NCI-H2171 (cell line): Measurements from ENCODE around the gene MYH13.
"Not testable (repeated sequence)": the region's sequence is repeated elsewhere in the genome, so short reads cannot be mapped to it uniquely, and the experiment has no call there.

Experiments used
- DNase-seq: peaks from one replicate; lab custom pipeline; 2025; lab: John Stamatoyannopoulos, UW

MYH13 gene

DNA sequence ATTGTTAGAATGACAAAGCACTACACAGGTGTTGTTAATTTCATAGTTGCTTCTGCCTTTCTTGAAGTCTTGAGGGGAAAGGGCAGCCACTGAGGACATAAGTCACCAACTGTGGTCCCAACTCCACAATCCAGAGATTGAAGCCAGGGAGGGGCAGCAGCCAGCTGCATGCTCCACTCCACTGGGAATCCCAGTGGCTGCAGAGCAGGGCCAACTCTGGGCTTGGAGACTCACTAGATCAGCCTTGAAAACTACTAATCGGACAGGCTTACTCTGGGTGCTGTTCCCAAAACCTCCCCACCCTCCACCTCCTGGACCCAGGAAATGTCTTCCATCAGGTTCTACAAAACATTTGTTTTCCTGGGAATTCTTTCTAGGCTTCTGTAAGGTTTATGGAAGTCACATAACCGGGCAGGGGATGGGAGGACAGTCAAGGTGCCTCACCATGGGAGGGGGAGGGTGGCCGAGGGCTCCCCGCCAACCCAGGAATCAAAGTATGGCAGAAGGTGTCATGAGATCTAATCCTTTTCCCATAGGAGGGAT, 68.0 kb downstream of the MYH13 start:
- DNase-seq: no peak

DNA sequence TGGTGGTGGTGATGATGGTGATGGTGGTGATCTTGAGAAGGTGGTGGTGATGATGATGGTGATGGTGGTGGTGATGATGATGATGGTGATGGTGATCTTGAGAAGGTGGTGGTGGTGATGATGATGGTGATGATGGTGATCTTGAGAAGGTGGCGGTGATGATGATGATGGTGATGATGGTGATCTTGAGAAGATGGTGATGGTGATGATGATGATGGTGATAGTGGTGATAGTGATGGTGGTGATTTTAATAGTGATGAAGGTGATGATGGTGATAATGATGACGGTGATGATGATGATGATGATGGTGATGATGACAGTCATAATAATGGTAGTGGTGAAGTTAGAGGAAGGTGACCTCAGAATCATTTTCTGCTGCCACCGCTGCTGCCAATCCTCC, 75.1 kb downstream of the MYH13 start:
- no peak for DNase-seq

DNA sequence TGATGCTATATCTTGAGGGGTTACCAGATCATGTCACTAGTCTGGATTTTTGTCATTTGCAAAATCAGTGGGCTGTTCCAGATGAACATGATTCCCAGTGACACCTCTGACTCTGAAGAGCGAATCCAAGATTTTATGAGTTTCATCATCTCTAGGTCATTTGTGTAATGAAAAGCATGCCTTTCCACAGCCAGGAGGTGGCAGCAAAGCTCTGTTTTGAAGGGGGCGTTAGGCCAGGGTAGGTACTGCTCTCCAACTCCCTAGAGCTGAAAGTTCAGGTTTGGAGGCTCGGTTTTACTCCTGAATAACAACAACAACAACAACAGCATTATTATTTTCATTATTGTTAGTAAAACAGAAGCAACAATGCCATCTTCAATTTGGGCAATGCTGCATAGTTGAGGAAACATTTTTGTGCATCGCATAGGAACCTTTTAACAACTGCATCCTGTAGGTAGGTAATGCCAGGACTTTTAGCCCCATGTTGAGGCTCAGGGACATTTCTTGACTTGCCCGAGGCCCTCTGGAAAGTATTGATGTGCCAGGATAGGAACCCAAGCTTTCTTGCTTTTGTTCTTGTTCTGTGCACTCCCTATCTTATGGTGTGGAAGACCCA, 77.0 kb downstream of the MYH13 start:
- no peak for DNase-seq

DNA sequence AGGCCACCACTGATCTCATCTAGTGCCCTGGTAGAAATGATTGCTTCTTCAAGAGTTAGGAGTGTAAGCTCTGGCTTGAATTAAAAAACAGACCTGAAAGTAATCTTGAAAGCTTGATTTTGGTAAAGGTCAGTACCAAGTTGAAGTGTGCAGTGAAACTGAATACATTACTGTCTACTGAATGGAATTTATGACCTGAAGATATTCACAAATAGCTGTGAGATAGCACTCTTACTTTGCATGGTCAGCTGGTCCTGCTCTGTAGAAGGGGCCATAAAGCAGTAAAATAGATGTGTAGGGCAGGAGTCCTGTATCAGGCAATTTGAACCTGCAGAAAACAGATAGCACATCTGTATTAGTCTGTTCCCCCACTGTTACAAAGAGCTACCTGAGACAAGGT, 78.6 kb downstream of the MYH13 start:
- no peak for DNase-seq

DNA sequence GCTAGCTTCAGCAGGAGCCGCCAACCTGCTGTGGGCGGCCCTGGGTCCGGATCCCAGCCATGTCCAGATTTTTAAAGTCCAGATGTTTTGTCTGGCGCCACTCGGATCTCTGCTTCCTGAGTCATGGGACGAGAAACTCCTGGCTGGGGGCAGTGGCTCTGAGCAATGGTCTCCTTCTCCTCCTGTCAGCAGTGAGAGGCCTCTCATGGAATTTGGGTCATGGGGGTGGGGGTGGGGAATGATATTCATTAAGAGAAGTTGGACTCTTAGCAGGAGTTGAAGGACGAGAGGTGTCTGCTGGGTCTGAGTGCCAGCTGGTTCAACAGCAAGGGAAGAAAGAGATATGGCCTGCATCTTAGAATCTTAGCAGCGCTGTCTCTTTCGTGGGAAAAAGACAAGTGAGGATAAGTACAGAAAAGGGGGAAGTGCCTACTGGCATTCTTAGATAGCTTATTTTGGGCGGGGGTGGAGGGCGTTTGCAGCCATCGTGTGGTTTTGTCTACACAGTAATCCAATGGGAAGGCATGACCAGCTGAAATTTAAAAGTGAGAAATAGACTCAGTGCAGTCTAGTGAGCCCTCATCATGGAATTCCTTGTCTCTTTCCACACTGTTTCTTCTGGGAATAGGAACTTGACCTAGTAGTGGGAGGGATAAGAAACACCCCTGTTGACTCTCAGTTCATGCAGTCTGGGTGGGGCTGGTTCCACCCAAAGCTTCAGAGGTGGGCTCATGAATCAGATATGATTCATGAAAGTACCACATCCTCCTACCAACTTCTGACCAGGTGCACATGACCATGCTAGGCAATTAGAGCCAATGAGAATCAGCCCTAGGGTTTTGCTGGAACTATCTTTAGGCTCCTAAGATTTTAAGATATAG, 80.5 kb downstream of the MYH13 start:
- no peak for DNase-seq

DNA sequence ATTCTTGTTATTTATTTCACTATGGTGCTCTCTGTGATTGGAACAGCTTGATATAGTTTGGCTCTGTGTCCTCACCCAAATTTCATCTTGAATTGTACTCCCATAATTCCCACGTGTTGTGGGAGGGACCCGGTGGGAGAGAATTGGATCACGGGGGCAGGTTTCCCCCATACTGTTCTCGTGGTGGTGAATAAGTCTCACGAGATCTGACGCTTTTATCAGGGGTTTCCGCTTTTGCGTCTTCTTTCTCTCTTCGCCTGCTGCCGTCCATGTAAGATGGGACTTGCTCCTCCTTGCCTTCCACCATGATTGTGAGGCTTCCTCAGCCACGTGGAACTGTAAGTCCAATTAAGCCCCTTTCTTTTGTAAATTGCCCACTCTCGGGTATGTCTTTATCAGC, 81.2 kb downstream of the MYH13 start:
- not testable (repeated sequence) for DNase-seq

DNA sequence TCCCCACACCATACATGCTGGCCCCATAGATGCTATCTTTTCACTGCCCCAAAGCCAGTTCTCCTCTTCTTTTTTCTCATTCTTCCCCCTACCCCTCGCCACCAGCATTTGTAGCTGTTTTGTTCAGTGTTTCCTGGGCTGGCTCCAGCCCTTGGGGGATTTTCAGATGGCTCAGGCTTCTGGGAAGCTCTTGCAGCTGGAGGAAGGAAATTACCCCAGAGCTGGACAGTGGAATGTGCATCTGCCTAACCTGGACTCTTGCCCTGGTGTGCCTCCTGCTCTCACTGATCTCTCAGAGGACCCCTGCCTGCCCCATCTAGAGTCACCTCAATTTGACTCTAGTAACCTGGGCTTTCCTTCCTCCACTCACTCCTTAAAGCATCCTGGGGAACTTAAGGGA, 82.8 kb downstream of the MYH13 start:
- no peak for DNase-seq

DNA sequence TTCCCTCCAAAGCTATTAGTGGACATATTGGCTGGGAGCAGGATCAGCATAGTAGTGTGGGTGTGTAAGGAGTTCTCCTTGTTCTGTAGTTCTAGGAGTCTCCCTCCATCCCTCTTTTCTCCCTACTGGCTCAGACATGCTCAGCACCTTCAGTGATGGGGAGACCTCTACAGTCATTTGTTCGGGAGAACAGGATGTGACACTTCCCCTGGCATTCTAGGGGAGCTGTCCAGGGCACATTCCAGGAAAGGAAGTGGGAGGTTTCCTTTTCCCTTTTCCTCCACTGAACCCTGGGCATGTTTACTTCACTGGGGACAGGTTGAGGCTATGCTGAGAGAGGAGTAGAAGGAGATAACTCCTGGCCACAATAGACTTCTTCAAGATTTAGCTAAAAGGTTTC, 86.5 kb downstream of the MYH13 start:
- no peak for DNase-seq

DNA sequence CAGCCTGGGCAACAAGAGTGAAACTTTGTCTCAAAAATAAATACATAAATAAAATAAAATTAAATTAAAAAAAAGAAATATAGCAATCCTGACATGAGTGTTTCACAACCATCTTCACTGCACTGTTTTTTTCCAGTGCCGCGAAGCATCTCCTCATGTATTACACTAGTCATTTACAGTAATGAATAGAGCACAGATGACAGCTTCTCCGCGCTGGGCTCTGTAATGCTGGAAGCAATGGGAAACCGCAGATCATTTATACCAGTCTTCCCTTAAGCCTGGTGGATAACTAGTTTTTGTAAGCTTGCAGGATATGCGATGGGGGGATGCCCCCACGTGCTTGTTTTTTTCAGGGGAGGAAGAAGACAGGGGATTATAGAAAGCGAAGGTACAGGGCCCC, 86.9 kb downstream of the MYH13 start:
- no peak for DNase-seq

DNA sequence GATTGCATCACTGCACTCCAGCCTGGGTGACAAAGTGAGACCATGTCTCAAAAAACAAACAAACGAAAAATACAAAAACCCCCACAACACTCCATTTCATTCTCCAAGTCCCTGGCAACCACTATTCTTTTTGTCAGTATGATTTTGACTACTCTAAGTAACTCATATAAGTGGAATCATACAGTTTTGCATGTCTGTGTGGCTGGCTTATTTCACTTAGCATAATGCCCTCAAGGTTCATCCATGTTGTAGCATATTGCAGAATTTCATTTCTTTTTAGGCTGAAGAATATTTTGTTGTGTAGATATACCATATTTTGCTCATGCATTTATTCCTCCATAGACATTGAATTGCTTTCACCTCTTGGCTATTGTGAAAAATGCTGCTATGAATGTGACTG, 92.7 kb downstream of the MYH13 start:
- no peak for DNase-seq

DNA sequence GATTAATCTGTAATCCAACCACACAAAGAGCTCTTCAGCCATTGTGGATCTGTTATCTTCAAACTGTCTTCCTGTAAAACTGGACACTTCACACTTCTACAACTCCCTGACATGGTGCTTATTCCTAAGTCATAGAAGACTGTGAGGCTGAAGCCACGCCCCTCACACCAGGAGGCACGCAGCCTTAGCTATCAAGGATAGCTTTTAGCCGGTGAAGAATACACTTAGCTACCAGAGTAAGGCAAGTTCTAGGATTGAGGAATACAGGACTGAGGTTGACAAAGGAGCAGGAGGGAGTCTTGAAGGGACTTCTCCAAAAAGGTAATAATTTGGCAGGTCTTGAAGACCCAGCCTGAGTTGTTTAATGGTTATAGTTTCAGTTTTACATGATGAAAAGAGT, 94.6 kb downstream of the MYH13 start:
- no peak for DNase-seq

DNA sequence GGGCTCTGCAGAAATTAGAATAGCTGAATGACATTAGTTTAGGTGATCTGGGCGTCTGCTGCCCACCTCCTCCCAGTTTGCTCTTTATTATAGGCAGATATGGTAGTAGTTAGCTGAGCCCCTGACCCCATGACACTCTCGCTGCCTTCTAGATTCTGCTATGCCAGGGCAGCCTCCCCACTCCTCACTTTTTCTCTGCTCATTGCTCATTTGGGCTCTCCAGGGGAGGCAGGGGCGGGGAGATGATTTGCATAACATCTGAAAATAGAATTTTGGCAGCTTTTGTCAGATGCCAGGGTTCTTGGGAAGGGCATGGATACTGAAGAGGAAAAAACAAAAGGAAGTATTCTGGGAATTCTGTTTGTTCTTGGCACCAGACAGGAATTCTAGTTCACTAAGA, 96.4 kb downstream of the MYH13 start:
- no peak for DNase-seq

DNA sequence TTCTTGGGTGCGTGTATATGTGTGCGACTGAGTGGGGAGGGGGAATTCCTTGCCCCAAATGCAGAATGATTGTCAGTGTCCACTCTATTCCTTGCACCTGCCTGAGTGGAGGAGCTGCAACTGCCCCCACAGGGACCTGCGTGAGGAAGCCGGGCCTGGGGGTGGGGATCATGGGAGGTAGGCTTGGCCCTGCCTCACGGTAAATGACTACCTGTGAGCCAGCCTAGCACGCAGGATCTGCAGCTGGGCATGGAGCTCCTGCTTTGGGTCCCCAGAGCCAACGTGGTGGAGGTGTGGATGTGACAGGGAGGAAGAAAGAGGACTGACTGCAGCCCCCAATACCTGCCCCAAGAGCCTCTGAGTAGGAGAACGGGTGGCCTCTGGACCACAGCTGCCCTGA, 97.4 kb downstream of the MYH13 start:
- DNase-seq: no peak

DNA sequence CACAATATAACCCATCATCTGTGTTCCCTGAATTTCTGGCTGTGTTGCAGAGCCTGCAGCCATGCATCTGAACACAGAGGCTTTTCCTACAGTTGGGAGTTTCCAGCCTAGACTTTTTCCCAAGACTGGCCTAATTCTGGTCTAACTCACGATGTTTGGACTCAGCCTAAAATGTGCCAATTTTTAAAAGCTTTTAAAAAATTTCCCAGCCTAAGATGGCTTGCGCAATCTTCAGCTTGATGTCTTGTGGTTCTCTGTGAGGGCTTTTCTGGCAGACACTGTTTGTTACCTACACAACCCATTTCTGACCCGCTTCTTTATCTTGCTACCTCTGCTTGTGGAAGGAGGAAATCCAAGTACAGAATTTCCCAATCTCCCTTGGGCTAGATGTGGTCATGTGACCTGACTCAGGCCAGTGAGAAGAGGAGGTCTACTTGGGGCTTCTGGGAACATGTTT, 101.7 kb downstream of the MYH13 start:
- DNase-seq: no peak

DNA sequence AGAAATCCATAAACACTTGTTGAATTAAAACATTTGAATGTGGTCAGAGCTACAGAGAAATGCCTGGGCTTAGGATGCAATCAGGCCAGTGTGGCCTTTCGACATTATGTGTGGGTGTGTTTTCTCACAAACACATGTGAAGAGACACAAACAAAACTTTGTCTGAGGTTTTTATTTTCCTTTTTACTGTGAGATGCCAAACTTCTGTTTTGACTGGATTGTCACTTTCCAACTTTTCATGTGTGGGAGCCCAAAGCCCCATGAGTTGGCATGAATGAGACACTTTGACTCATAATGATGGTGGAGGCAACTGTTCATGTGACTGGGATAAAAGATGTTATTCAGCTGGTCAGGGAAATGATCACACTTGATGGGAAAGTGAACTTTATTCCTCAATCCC, 102.5 kb downstream of the MYH13 start:
- DNase-seq: no peak

DNA sequence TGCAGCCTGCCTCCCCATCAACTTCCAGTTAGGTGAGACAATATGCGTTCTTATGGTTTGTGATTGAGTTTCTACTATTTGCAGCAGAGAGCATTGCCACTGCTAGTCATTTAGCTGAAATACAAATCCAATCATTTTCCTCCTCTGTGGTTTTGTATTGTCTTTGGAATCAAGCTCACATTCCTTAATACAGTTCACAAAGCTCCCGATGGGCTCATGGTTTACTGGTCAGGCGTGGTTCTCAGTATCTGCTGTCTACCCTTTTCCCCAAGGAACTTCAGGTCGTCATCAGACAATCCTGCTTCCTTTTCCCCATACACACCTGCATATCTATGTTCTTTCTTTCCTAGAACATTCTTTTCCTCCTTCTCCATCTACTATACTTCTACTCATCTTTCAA, 104.8 kb downstream of the MYH13 start:
- no peak for DNase-seq

DNA sequence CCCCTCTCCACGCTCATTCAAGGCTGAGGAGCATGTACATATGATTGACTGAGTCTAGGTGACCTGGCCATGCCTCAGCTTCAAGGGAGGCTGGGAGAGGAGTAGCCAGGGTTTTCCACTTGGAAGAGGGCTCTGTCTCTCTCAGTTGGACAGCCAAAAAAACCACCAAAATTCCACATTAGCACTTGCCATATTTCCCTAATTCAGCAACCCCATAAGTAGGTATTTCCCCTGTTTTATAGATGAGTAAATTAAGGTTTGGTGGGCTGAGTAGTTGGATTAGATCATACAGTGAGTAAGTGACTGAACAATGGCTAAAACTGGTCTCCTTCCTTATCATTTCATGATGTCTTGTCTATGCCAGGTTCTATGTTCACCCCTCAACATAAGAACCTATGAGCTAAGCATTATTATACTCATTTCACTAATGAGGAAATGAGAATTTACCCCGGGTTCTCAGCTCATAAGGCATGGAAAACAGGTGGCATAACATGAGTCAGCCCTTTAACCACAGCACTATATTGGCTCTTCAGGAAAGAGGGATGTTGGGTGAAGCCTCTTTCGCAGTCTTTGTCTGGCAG, 106.4 kb downstream of the MYH13 start:
- no peak for DNase-seq

DNA sequence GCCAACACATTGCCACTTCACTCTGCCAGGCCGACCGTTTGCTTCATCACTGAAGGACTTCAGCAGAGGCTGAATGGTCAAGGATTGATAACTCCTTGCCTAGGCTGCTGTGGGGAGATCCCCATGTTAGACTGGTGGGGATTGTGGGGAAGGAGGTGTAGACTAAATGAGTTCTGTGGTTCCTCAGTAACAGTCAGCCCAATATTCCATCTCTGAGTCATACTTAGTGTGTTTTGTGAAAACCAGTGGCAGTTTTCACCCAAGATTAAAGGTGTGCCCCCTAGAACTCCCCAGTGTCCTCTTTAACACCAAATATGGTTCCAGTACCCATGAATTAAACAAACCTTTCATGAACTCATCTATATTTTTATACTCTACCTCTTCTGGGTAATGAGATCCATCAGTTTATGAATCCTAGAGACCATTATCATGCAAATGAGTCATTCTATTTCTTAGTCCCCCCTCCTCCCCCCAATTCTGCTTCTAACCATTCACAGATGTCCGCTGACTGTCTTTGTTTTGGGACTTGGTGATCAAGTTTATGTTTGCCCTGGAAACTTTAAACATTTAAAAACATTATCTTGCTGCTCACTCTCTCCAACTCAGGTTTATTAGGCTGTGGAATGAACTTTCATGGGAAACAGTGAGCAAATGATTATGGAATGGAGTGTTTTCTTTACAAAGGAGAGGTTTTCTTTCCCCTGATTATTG, 107.6 kb downstream of the MYH13 start:
- no peak for DNase-seq

DNA sequence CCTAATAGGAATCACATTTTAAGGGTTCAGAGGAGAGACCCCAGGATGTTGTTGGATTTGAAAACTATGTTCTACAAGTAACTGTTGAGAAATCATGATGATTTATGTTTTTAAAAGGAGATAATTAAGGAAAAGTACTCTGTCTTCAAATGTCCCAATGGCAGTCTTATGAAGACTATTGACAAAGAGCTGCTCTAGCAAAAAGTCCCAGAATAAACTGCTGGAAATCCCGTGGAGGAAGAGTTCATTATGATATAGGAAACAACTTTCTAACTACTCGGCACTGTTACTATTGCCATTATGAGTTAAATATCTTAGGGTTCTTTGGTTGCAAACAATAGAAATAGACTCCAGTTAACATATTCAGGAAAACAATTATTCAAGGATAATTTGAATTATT, 108.8 kb downstream of the MYH13 start:
- DNase-seq: no peak

DNA sequence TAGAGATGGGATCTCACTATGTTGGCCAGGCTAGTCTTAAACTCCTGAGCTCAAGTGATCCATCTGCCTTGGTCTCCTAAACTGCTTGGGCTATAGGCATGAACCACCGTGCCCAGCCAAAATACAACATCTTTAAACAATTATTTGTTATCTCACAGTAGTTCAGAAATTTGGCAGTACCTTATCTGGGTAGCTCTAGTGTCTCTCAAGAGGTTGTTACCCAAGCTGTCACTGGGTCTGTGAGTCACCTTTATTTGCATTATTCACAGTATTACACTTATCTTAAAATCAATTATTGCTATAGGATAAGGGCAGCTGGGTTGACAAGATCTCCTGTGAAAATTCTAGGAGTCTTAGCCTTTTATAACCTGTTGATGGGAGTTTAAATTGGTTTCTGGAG, 110.4 kb downstream of the MYH13 start:
- DNase-seq: no peak

DNA sequence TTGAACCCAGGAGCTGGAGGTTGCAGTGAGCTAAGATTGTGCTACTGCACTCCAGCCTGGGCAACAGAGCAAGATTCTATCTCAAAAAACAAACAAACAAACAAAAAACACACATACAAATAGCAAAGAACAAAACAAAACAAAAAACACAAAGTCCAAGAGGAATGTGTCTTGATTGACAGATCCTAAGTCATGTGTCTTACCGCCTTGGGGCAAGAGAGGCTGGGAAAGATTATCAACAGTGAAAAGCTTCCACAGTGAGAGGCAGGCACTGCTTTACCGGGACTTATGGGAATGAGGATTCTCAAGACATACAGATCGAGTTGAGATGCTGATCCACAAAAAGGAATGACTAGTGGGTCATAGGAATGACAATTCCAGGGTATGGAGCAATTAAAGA, 111.7 kb downstream of the MYH13 start:
- no peak for DNase-seq

DNA sequence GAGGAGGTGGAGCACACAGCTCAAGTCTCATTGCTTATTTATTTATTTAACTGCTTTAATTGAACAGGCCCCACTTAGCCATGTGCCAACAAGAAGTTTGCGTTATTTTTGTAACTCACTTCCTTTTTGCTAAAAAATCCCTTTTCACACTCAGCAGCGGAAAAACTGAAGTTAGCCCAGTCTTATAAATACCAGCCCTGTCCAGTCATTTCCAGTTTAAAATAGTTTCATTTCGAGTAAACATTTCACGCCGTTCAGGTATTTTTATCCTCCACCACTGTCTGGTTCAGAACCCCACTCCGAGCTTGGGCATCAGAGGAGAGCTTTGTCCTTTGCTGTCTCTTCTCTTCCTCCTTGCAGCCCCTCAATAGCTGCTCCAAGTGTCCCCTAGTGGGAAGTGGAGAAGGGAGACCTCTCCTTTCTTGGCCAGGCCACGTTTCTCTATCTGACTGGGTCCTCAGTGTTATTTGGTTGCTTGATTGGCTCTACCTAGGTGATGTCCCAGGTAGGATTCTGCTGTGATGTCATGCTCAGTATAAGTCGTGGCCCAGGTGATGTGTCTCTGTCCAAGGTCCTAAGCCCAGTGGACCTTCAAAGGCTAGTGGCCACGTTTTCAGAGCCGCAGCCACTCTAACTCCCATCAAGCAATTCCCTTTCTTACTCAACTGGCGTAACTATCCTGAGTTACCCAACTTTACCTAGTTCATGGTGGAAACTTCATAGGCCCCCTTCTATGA, 121.4 kb downstream of the MYH13 start:
- no peak for DNase-seq
